ENCODE data around the gene PHOSPHO1. TPM values are rescaled to one million over a fixed set of nuclear protein-coding genes. Genes with fewer than 3 reads are reported as not detected.
"Not testable (repeated sequence)": the region's sequence is repeated elsewhere in the genome, so short reads cannot be mapped to it uniquely, and the experiment has no call there.

PHOSPHO1 gene
- total RNA-seq (2014; rRNA removed; shearing (Covaris generic)), result not detected in 2 replicates

- peak; percentile 33 for DNase-seq (ENCODE audit: low spot score)
Measured at GRCh38 chr17:49230636-49231562, at the start of gene PHOSPHO1. PHOSPHO1 (minus strand) TSS chr17:49230787; CDS start chr17:49226691, 4,096 bp downstream.

GRCh38 chr17:49280061-49280460, 49.5 kb upstream of the PHOSPHO1 start:
- no peak for DNase-seq (ENCODE audit: low spot score)

- not testable (repeated sequence) for DNase-seq (ENCODE audit: low spot score)
Measured at GRCh38 chr17:49279263-49280015, 48.9 kb upstream of the PHOSPHO1 start.

- no peak for DNase-seq (ENCODE audit: low spot score)
Measured at GRCh38 chr17:49278076-49278475, 47.5 kb upstream of the PHOSPHO1 start.

- no peak for DNase-seq (ENCODE audit: low spot score)
Measured at GRCh38 chr17:49277638-49278037, 47.1 kb upstream of the PHOSPHO1 start.

- DNase-seq (ENCODE audit: low spot score), result not testable (repeated sequence)
Measured at GRCh38 chr17:49275981-49276380, 45.4 kb upstream of the PHOSPHO1 start.

GRCh38 chr17:49269356-49269755, 38.8 kb upstream of the PHOSPHO1 start:
- DNase-seq (ENCODE audit: low spot score), result no peak

- DNase-seq (ENCODE audit: low spot score), result no peak
Measured at GRCh38 chr17:49267912-49268311, 37.3 kb upstream of the PHOSPHO1 start.

GRCh38 chr17:49266233-49266632, 35.6 kb upstream of the PHOSPHO1 start:
- no peak for DNase-seq (ENCODE audit: low spot score)

- not testable (repeated sequence) for DNase-seq (ENCODE audit: low spot score)
Measured at GRCh38 chr17:49261540-49261939, 31.0 kb upstream of the PHOSPHO1 start.

GRCh38 chr17:49260817-49261291, 30.3 kb upstream of the PHOSPHO1 start:
- DNase-seq (ENCODE audit: low spot score), result no peak

GRCh38 chr17:49260011-49260816, 29.6 kb upstream of the PHOSPHO1 start:
- DNase-seq (ENCODE audit: low spot score), result no peak

- DNase-seq (ENCODE audit: low spot score), result no peak
Measured at GRCh38 chr17:49259663-49260010, 29.1 kb upstream of the PHOSPHO1 start.

- no peak for DNase-seq (ENCODE audit: low spot score)
Measured at GRCh38 chr17:49258394-49258793, 27.8 kb upstream of the PHOSPHO1 start.

GRCh38 chr17:49255125-49255524, 24.5 kb upstream of the PHOSPHO1 start:
- no peak for DNase-seq (ENCODE audit: low spot score)

- DNase-seq (ENCODE audit: low spot score), result no peak
Measured at GRCh38 chr17:49254066-49254465, 23.5 kb upstream of the PHOSPHO1 start.

GRCh38 chr17:49252148-49252695, 21.6 kb upstream of the PHOSPHO1 start:
- peak; percentile 25 for DNase-seq (ENCODE audit: low spot score)

- DNase-seq (ENCODE audit: low spot score), result no peak
Measured at GRCh38 chr17:49249890-49250522, 19.4 kb upstream of the PHOSPHO1 start.

- no peak for DNase-seq (ENCODE audit: low spot score)
Measured at GRCh38 chr17:49249292-49249794, 18.8 kb upstream of the PHOSPHO1 start.

GRCh38 chr17:49247944-49248343, 17.4 kb upstream of the PHOSPHO1 start:
- no peak for DNase-seq (ENCODE audit: low spot score)

- no peak for DNase-seq (ENCODE audit: low spot score)
Measured at GRCh38 chr17:49244839-49245238, 14.3 kb upstream of the PHOSPHO1 start.
